Osteoblast (primary cell): Measurements from ENCODE around the gene NRG4. TPM values are rescaled to one million over a fixed set of nuclear protein-coding genes. Genes with fewer than 3 reads are reported as not detected.

Experiments
- DNase-seq: peaks from one replicate; pipeline ENCODE4 v3.0.0; 2011; ENCODE audit warnings: low spot score, mixed read lengths; ENCODE audit not compliant: insufficient read length; ENCODE audit errors: missing footprints
- H2AFZ ChIP-seq: 2 replicates; pipeline ENCODE4 v1.6.0; 2011; ENCODE audit warnings: mild to moderate bottlenecking, low read length
- H3K27ac ChIP-seq: 2 replicates; pipeline ENCODE4 v1.5.1; 2011; ENCODE audit warnings: mild to moderate bottlenecking, low read depth, low read length, moderate library complexity
- H3K27me3 ChIP-seq: 2 replicates; pipeline ENCODE4 v1.6.0; 2012; ENCODE audit warnings: mild to moderate bottlenecking, control low read depth, inconsistent platforms, low read length, moderate library complexity; ENCODE audit not compliant: insufficient read depth
- H3K36me3 ChIP-seq: 2 replicates; pipeline ENCODE4 v1.5.1; 2011; ENCODE audit warnings: mild to moderate bottlenecking, low read length, control low read depth, moderate library complexity; ENCODE audit not compliant: insufficient read depth
- H3K4me1 ChIP-seq: 2 replicates; pipeline ENCODE4 v1.5.1; 2011; ENCODE audit warnings: mild to moderate bottlenecking, low read length, control low read depth, moderate library complexity; ENCODE audit not compliant: insufficient read depth
- H3K4me2 ChIP-seq: 2 replicates; pipeline ENCODE4 v1.6.0; 2011; ENCODE audit warnings: mild to moderate bottlenecking, low read length; ENCODE audit not compliant: insufficient read depth
- H3K4me3 ChIP-seq: fragments of 200-600 bp; sonication (generic); 3 replicates; pipeline ENCODE4 v1.5.1; 2012; ENCODE audit warnings: mild to moderate bottlenecking, low read length, inconsistent platforms; ENCODE audit not compliant: insufficient read depth
- H3K79me2 ChIP-seq: 2 replicates; pipeline ENCODE4 v1.6.0; 2012; ENCODE audit warnings: mild to moderate bottlenecking, low read length, control low read depth, inconsistent platforms; ENCODE audit not compliant: insufficient read depth
- H3K9me3 ChIP-seq: 2 replicates; pipeline ENCODE4 v1.5.1; 2011; ENCODE audit warnings: low read depth, low read length, control low read depth
- H4K20me1 ChIP-seq: 2 replicates; pipeline ENCODE4 v1.6.0; 2012; ENCODE audit warnings: mild to moderate bottlenecking, low read length, control low read depth; ENCODE audit not compliant: insufficient read depth
- total RNA-seq: library from RNA; depleted of rRNA; stranded (reverse); fragments of >200 nt; gene quantifications from 2 replicates; pipeline ENCODE4 v1.2.3, GENCODE V29; 2012
- TF ChIP-seq, protein P1 (sequence below): IDR thresholded peaks from 2 replicates; pipeline ENCODE4 v1.5.1; 2011; ENCODE audit warnings: mild to moderate bottlenecking, low read depth, low read length, moderate library complexity; ENCODE audit errors: extremely low read depth

The NRG4 gene
- total RNA-seq, 1 donor, result not detected

DNA sequence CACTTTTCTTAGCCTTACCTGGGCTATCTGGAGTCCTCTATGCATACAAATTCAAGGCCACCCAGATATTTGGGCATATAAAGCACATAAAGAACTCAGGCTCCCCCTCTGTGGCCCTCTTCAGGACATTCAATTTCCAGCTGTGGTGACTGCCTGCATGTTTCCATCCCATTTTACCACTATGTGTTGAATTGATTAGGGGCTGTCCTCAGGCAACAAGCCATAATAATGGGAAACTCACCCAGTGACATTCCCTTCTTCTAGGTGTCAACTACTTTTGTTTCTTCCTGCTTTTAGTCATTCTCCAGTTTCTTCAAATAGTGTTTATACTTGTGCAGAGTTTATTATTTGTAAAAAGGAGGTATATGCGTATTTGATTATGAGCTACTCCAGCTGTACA is 18.0 kb downstream of the NRG4 start:
- H3K36me3 ChIP-seq, result no peaks in the 10 kb centered on the region
- H3K79me2 ChIP-seq, result no peaks in the 10 kb centered on the region
- H3K9me3 ChIP-seq, result no peaks in the 10 kb centered on the region
- TF ChIP-seq, protein P1, sequence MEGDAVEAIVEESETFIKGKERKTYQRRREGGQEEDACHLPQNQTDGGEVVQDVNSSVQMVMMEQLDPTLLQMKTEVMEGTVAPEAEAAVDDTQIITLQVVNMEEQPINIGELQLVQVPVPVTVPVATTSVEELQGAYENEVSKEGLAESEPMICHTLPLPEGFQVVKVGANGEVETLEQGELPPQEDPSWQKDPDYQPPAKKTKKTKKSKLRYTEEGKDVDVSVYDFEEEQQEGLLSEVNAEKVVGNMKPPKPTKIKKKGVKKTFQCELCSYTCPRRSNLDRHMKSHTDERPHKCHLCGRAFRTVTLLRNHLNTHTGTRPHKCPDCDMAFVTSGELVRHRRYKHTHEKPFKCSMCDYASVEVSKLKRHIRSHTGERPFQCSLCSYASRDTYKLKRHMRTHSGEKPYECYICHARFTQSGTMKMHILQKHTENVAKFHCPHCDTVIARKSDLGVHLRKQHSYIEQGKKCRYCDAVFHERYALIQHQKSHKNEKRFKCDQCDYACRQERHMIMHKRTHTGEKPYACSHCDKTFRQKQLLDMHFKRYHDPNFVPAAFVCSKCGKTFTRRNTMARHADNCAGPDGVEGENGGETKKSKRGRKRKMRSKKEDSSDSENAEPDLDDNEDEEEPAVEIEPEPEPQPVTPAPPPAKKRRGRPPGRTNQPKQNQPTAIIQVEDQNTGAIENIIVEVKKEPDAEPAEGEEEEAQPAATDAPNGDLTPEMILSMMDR, result no peak
- no peak overlapping the region for H3K27ac ChIP-seq
- H3K4me3 ChIP-seq, result no peak overlapping the region
- H3K4me2 ChIP-seq, result no peak overlapping the region
- DNase-seq, result no peak
- H2AFZ ChIP-seq, result no peak overlapping the region
- no peaks in the 10 kb centered on the region for H4K20me1 ChIP-seq
- H3K4me1 ChIP-seq, result no peaks in the 10 kb centered on the region
- H3K27me3 ChIP-seq, result peaks cover 10% of the 10 kb centered on the region

DNA sequence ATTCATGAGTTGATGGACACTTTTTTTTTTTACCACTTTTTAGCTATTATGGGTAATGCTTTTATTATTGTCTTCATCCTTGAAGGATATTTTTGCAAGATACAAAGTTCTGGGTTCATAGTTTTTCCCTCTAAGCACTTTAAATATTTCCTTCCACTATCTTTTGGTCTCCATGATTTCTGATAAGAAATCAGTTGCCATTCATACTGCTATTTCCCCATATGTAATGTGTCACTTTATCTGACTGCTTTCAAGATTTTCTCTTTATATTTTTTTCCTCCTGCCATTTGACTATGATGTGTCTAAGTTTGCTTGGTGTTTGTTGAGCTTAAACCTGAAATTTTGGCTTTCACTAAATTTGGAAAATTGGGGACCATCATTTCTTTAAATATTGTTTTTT is 19.3 kb downstream of the NRG4 start:
- no peak overlapping the region for H3K4me3 ChIP-seq
- no peaks in the 10 kb centered on the region for H4K20me1 ChIP-seq
- H3K9me3 ChIP-seq, result no peaks in the 10 kb centered on the region
- no peak overlapping the region for H3K4me2 ChIP-seq
- no peaks in the 10 kb centered on the region for H3K4me1 ChIP-seq
- TF ChIP-seq, protein P1, result no peak
- H3K27me3 ChIP-seq, result peaks cover 5% of the 10 kb centered on the region
- no peak overlapping the region for H2AFZ ChIP-seq
- no peak for DNase-seq
- H3K36me3 ChIP-seq, result no peaks in the 10 kb centered on the region
- no peak overlapping the region for H3K27ac ChIP-seq
- no peaks in the 10 kb centered on the region for H3K79me2 ChIP-seq

DNA sequence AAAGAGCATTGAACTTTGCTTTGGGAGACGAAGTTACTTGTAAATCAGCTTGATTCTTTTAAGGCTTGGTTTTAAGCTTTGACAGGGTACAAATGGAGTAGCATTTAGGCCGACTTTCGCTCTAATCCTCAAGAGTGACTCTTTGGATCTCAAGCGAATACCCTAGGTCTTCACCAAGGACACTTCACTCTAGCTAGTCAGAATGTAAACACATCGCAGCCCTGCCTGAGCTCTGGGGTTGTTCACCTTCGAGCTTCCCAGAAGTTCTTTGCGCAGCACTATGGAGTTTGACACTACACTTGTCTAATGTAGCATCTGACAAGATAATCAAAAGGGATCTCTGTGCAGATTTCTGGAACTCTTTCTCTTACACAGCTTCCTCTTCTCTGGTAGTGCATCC is 22.3 kb downstream of the NRG4 start:
- Histone ChIP-seq H3K9me3 (no peaks in the 10 kb centered on the region), H3K79me2 (no peaks in the 10 kb centered on the region)
- TF ChIP-seq, protein P1, result no peak

DNA sequence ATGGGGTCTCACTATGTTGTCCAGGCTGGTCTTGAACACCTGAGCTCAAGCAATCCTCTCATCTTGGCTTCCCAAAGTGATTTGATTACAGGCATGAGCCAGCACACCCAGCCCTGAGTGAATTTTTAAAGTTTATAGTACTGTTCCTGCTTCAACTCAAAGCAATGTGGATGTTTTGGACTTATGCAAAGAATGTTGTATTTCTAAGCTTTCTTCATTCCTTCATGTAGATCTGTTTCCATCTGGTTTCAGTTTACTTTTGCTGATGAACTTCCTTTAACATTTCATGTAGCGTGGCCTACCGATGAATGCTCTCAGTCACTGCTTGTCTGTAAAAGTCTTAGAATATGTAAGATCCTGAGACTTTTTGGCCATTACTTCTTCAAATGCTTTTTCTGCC is 23.2 kb downstream of the NRG4 start:
- Histone ChIP-seq H3K36me3 (no peaks in the 10 kb centered on the region), H3K4me1 (no peaks in the 10 kb centered on the region), H4K20me1 (no peaks in the 10 kb centered on the region), H3K4me3 (no peak overlapping the region), H3K27ac (no peak overlapping the region), H3K4me2 (no peak overlapping the region), H3K9me3 (no peaks in the 10 kb centered on the region), H3K27me3 (no peaks in the 10 kb centered on the region), H3K79me2 (no peaks in the 10 kb centered on the region), H2AFZ (no peak overlapping the region)
- TF ChIP-seq, protein P1, result no peak
- no peak for DNase-seq

More for the DNA sequence above, 22.3 kb downstream of the NRG4 start:
- Histone ChIP-seq H3K27ac (no peak overlapping the region), H3K4me3 (no peak overlapping the region), H3K36me3 (no peaks in the 10 kb centered on the region), H3K27me3 (no peaks in the 10 kb centered on the region), H4K20me1 (no peaks in the 10 kb centered on the region), H2AFZ (no peak overlapping the region), H3K4me1 (no peaks in the 10 kb centered on the region), H3K4me2 (no peak overlapping the region)
- DNase-seq, result no peak
